ENCODE measurements around the gene ZCCHC10.
"Not testable (repeated sequence)": the region's sequence is repeated elsewhere in the genome, so short reads cannot be mapped to it uniquely, and the experiment has no call there.

ZCCHC10 gene

GRCh38 chr5:133041157-133041784 is 14.9 kb upstream of the ZCCHC10 start:
- DNase-seq: no peak

GRCh38 chr5:133036677-133037076 is 10.3 kb upstream of the ZCCHC10 start:
- not testable (repeated sequence) for DNase-seq

GRCh38 chr5:133035224-133035623 is 8.9 kb upstream of the ZCCHC10 start:
- DNase-seq: no peak

- no peak for DNase-seq
Measured at GRCh38 chr5:133034064-133034463, 7.7 kb upstream of the ZCCHC10 start.

GRCh38 chr5:133032852-133033742 is 6.7 kb upstream of the ZCCHC10 start:
- DNase-seq: no peak

- DNase-seq: no peak
Measured at GRCh38 chr5:133030343-133031005, 4.1 kb upstream of the ZCCHC10 start.

GRCh38 chr5:133029416-133029815 is 3.1 kb upstream of the ZCCHC10 start:
- DNase-seq: no peak

- no peak for DNase-seq
Measured at GRCh38 chr5:133026664-133027153, 360 bp upstream of the ZCCHC10 start.

- DNase-seq: not testable (repeated sequence)
Measured at GRCh38 chr5:133019471-133019870, 6.9 kb downstream of the ZCCHC10 start.

GRCh38 chr5:133017964-133018363 is 8.4 kb downstream of the ZCCHC10 start:
- no peak for DNase-seq

- DNase-seq: no peak
Measured at GRCh38 chr5:133015466-133015865, 10.9 kb downstream of the ZCCHC10 start.

GRCh38 chr5:133008455-133008854 is 17.9 kb downstream of the ZCCHC10 start:
- not testable (repeated sequence) for DNase-seq

- DNase-seq: no peak
Measured at GRCh38 chr5:133006653-133007052, 19.7 kb downstream of the ZCCHC10 start.

- no peak for DNase-seq
Measured at GRCh38 chr5:132999246-132999645, 27.1 kb downstream of the ZCCHC10 start.

- DNase-seq: no peak
Measured at GRCh38 chr5:132998556-132998955, 27.8 kb downstream of the ZCCHC10 start.

- DNase-seq: no peak
Measured at GRCh38 chr5:132996307-132996706, 30.0 kb downstream of the ZCCHC10 start.

- DNase-seq: no peak
Measured at GRCh38 chr5:132987531-132988408, 38.6 kb downstream of the ZCCHC10 start.

GRCh38 chr5:132982971-132983370 is 43.4 kb downstream of the ZCCHC10 start:
- not testable (repeated sequence) for DNase-seq

- DNase-seq: no peak
Measured at GRCh38 chr5:132981288-132981687, 45.1 kb downstream of the ZCCHC10 start.

- DNase-seq: no peak
Measured at GRCh38 chr5:132979976-132980375, 46.4 kb downstream of the ZCCHC10 start.

GRCh38 chr5:132979367-132979940 is 46.9 kb downstream of the ZCCHC10 start:
- no peak for DNase-seq

- no peak for DNase-seq
Measured at GRCh38 chr5:132976852-132977251, 49.5 kb downstream of the ZCCHC10 start.

Data from DMS79 (cell line).